ENCODE measurements around the gene SEMA3G.

Gene SEMA3G

DNA sequence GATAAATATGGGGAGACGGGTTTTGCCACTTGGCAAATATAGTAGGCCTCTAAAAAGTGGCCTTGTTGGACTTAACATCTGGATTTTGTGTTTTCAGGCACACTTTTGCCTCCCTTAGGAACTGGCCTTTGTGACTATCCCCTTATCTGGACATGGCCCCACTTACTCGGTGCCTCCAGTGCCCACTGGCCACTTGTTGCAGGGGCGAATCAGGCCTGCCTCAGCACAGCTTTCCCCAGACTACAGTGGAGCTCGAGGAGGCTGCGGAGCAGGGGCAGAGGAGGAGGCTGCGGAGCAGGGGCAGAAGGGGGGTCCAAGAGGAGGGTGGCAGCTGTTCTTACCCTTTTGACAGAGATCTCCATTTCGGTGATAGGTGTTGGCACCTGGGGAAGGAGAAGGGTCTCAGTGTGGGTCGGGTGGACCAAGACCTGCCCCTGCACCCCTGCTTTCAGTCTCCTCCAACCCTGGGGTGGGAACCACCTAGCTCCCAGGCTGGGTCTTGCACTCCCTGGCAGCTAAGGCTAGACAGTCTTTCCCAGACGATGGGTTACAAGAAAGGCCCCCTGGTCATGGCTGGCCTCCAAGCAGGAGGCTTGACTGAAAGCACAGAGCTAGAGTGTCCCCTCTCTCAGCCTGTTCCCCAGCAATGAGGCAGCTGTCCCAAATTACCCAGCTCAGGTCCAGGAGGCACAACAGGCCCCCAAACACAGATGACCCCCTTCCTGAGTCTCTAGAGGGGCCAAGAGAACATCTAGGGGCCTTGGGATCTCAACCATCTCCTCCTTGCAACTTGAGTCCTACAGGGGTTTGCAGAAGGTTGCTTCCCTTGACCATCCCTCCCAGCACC is 6.1 kb downstream of the SEMA3G start:
- DNase-seq, result no peak

DNA sequence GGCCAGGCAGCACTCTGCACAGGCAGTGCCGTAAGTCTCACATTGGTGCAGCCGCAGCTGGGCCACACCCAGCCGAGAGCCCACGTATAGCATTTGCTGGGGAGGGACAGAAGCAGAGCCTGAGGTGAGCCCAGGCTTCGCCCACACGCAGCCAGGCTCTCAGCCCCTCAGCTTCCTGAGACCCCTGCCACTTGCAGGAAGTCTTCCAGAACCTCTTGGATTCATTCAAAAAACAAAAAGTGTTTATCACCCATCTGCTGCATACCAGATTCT is 6.9 kb downstream of the SEMA3G start:
- DNase-seq, result no peak

DNA sequence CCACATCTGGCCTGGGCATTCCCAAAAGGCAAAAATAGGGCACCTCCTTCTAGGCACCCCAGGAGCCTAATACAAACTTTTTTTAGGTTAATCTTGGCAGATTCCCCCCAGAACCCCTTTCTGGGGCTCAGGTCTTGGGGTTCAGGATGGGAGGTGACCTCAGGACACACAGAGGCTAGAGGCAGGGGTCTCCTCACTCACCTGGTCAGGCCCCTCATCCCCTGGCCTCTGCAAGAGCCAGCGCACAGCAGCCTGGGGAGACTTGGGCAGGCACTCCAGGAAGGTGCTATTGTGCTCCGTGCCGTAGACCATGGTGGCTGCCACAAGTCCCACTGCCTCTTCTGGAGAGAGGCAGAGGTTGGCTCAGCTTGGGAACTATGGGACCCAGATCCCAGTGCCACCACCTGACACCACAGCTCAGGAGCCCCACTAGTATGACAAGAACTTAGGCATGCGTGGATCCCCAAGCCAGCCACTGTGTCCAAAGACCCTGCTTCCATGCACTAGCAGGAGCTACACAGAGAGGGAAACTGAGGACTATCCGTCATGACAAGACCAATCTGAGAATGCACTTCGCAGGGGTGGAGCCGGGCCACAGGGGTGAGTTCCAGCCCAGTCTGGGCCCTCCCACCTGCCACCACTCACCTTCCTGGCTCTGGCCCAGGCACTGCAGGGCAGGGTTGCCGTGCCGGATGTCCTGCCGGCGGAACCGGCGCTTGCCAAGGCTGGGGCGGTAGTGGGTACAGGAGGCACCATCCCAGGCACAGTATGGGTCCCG is 7.4 kb downstream of the SEMA3G start:
- no peak for DNase-seq

DNA sequence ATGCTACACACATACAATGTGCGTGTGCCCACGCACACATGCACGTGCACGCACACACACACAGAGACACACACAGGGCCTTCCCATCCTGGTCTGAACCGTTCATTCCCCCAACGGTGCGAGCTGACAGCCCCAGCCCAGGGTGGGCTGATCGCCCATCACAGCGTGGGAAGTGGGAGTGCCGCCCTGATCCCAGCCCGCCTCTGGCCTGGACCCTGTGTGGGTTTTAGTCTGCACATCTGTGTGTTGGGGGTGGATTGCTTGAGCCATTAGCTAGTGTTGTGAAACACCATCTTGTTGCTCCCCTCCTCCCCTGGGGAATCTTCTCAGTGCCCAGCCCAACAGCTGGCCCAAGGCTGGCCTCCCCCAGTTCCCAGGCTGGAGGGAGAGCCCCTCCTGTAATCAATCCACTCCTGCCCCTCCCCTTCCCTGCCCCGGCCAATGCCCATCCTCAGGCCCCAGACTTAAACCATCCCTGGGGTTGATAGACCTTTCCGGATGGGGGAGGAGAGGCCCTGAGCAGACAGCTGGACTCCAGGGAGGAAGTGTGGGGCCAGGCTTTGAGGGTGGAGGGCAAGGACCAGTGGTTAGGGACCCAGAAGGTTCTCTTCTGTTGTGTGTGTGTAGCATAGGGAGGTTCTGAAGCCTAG is 8.3 kb downstream of the SEMA3G start:
- no peak for DNase-seq

DNA sequence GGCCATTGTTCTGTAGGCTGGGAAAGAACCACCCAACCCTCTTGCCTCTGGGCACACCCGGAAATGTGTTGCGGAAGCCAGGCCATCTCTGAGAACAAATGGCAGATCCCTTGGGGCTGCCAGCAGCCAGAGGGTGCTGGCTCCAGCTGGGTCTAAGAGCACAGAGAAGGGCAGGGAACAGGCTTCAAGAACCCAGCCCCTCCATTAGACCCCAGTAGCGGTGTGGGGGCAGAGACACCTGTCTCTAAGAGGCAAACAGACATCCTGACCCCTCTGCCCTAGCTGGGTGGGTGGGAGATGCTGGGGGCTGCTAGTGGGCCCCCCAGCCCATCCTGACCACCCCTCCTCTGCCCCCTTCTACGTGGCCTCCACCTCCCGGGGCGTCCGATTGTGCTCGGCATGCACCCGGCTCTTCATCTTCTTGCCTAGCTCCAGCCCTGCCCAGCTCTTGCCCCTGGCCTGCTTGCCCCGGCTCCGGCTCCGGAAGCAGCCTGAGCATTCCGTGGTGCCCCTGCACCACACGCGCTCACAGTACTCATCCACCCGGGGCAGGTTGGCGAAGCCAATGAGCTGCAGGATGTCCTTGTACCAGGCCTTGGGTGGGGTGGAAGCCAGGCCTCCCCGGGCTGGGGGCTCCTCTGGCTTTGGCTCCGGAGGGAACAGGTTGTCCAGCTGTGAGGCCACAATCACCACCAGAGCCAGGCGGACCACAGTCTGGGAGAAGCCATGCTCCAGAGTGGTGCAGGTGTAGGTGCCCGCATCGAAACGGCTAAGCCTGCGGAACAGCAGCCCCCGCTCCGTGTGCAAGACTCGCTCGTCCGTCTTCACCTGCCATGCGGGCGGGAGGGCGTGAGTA is 9.4 kb downstream of the SEMA3G start:
- DNase-seq, result no peak

DNA sequence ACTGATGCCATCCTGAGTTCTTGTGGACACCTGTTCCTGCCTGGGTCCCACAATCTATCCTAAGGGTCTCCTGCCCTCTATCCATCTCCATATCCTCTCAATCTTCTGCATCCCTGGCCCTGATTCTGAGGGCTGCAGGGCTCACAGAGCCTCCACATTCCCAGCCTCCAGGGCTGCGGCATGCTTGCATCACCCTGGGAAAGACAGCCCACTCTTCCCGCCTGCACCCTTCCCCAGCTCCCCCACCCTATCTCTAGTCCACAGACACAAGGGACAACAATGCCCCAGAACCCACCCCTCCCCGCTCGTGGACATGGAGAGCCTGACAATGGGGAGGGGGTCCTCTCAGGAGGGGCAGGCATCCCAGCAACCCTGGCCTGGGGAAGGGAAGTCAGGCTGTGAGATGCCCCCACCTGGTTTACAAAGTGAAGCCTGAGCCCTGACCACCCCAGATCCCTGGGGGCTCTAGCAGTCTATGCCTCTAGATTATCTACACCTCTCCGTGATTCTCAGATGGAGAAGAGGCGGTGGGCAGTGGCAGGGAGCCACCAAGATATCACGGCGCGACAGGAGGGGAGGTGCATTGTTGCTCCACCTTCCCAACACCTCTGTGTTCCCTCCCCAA is 10.3 kb downstream of the SEMA3G start:
- no peak for DNase-seq

DNA sequence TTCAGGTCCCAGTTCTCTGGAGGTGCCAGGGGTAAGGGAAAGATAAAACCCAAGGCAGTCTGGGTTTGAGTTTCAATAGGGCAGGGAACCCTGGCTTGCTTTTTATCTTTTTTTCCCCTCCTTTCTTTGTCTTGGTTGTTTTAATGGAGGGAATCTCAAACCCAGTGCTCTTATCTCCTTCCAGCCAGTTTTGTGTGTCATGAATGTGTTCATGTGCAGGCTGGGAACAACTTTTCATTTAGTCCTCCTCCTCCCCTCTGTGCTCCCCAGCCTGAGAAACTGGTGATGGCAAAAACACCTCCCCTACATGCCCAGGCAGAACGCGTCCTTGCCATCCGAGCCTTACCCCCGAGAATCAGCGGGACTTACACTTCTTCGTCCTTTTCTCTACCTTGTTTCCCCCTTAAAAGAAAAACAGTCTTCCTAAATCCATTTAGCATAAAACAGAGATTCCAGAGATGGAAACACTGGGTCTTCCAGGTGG is 10.9 kb downstream of the SEMA3G start:
- no peak for DNase-seq

DNA sequence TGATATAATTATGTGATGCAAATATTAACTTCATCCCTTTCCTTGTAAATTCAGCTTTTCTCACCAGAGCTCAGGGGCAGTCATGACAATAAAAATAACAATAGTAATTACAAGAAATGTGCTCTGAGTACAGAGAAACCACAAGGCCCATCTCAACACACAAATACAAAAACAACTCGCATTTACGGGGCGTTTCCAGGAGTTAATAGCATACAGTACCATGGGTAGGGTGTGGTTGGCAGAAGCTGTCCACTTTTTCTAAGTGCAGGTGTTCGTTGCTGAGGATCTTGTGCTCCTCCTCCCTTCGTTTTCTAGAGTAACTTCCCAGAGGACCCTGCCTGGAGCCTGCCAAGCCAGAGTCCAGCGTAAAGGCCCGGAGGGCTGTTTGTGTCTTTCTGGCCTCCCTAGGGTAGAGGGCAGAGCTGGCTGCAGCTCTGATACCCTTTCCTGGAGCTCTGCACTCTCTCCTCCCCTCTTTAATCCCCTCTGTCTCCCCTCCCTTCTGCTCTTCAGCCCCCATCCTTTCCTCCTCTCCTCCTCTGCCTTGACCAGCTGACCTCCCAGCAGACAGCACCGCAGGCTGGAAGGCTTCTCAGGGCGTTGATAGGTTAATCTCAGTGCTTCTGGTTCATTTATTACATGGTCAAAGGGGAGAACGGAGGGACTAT is 11.4 kb downstream of the SEMA3G start:
- DNase-seq, result no peak

DNA sequence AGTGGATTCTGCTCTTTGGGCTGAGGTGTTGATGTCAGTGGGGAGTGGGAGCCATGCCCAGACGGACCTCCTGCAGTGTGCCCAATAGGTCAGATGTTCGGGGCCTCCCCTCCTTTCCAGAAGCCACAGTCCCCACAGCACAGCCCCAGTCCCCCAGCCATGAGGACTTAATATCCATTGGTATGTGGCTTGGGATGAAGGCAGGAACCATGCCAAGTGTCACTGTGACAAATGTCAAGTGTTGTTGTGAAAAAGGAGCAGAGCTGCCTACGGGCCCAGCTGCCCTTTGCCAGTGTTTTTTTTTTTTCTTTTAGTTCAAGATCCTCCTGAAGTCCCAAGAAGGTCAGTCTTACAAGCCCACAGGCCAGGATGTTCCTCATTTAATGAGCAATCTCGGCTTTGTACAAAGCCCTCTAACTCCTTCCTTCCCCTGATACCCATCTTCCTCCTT is 12.2 kb downstream of the SEMA3G start:
- DNase-seq, result no peak

DNA sequence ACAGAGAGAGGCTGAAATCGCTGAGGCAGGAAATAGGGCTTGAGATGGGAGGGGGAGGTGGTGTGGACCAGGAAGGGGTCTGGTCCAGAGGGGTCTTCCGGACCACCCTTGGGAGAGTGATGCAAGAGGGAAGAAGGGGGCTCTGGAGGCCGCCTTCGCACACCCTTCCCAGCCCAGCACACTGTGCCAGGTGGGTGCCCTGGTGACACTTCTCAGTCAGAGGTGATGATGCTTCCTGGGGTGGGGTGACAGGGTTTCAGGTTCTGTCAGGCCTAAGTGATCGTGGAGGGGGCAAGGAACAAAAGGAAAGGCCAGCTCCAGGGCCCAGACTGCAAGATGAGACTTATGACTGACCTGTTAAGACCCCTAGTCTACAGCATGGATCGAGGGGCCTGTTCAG is 12.7 kb downstream of the SEMA3G start:
- no peak for DNase-seq

DNA sequence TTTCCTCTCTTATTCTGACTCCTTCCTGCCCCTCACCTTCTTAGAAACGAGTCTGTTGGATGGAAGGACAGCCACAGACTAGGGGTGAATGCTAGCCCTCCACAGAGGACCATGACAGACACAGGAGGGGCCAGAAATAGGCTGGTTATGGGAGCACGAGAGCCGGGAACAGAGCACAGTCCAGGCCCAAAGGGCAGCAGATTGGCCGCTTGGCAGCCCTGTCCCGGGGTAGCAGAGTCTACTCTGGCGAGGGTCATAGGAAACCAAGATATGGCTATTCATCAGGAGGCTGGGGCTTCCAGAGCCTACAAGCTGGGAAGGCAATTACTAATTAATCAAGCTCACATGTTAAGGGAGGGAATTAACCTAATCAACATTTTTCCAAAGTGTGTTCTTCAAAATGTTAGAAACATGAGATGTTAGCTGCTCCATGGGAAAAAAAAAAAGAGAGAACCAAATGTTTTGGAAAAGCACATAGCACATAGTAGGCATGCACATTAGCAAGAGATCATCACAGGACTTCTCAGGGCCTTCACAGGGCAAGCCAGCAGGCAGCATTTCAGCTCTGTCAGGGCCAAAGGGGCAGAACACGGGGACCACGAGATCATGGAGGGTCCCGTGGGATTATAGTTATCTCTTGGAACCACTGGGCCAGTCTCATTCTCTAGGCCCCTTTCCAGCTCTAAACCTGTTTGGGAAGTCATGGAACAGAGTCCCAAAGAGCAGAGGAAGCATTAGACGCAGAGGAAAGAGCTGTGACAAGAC is 13.3 kb downstream of the SEMA3G start:
- no peak for DNase-seq

DNA sequence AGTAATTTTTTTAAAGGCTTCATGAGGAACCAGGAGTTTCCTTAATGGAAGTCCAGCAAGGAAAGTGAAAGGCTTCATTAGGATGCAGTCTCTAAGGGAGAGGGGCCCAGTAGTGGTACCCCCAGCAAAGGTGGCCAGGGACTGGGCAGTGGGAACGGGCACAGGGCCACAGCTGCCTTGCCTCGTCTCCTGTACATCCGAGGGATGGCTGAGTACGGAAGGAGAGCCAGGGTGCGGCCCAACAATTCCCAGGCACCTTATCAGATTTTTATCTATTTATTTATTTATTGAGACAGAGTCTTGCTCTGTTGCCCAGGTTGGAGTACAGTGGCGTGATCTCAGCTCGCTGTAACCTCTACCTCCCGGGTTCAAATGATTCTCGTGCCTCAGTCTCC is 14.5 kb downstream of the SEMA3G start:
- DNase-seq, result no peak

DNA sequence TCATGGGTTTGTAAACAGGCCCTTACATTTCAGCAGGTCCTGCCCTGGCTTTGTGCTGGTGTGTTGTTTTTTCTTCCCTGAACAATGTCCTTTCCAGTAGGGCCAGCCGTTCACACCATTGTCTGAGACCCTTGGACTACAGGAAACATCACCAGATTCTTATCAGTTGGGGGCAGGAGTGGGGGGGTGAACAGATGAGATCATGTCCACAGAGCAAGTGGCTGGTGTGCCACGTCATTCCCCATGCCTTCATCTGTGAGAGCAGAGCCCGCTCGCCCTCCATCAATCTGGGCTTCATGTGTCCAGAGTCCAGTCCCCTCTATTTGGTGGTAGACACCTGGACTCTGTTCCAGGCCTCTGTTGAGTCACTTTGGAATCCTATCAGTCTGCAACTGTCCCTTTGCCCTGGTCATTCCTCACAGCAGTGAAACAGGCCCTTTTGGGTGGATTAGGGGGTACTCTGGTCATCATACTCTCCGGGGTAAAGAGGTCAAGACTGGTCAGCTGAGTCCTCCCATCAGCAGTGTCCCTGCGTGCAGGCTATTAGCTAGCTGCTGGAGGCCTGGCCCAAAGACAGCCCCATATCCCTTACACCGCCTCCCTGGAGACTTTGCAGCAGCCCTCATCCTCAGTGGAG is 15.0 kb downstream of the SEMA3G start:
- no peak for DNase-seq

DNA sequence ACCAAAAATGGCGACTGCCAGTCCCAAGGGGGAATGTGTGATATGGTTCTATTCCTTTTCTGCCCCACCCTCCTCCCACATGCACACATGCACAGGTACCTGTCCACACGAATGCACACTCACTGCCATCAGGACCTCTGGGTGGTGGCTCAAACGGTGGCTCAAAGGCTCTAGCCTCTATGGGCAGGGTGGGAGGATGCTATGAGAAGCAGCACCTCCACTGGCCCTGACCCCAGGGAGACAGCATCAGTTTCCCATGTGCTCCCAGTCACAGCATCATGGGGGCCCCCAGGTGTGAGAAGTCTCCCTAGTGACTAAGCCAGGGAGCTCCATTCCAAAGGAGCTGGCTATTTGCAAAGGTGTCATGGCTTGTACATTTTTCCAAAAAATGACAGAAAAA is 15.9 kb downstream of the SEMA3G start:
- DNase-seq, result no peak

DNA sequence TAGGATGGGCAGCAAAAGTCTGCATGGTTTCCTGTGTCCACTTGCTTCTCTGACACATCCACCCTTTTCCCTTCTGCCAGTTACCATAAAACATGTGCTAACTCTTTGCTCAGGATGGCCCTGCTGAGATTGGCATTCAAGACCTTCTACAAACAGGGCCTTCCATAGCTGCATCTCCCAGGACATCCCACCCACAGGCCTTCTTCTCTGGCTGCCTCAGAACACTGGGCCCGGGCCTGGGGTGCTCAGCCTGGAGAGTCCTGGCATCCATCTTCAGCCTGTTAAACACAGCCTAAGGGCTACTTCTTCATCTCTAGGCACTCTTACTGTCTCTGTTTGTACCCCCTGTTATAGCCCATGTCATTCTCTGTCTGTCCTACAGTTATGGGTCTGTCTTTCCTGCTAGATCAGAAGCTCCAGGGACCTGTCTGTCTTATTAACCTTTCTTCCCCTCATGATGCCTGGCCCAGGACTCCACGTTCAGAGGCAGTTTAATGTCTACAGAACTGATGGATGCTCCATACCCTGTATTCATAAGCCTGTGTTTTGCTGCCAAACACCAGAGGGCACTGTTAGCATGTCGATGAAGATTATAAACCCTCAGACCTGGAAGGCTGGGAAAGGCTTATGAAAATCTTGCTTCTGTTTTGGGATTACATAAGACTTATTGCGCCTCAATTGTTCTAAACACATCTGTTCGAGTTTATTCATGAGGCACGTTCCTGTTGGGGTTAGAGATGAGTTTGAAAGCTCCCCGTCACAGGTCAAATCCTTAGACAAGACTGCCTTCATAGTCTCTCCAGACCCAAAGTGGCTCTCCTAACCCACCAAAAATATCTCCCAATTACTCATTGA is 16.5 kb downstream of the SEMA3G start:
- DNase-seq, result peak; percentile 24

DNA sequence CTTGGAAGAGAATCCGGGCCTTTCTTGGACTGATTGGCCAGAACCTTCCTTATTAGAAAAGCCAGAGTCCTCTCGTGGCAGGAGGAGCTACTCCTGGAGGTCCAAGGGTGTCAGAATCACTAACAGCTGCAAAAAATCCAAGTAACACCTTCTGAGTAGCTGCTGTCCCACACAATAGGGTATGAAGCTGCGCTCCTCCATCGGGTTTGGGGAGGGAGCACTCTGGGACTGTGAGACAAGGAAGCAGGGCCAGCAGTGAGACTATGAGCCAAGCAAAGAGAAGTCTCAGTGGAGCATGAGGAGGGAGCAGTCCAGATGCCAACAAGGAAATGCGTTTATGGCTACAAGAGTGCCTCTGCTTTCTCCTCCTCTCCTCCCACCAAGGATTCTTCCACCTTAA is 21.7 kb downstream of the SEMA3G start:
- DNase-seq, result no peak

DNA sequence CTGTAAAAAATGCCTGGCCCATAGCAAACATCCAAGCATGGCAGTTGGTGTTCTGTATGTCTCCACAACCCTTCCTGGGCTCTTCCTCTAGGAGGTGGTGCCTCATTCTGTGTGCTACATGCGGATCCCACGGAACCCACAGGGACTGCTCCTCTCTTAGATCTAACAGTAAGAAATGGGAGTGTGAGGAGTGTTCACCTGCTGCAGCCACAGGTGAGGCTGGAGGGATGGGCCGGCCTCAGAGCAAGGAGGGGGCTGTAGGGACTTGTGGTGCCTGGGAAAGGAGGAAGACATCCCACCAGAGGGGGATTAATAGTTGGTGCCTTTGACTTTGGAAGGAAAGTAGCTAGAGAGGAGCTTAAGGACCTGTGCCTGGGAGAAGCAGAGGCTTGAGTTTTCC is 22.2 kb downstream of the SEMA3G start:
- no peak for DNase-seq

DNA sequence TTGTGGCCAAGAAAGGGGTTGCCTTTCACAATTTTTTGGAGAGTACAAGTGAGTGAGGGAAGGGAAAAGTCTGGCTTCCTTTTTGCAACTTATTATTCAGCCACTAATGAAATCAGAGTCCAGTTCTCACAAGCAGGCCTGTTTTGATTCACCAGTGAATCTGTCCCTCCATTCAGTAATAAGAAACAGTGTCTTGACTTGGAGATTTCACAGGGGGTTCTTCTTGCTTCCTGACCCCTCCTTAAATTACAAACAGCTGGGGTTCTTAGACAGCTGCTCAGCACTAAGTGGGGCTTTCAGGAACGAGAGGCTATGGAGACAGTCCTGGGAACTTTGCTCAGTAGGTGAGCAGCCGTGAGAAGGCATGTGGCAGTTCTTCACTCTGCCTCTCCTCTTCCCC is 24.5 kb downstream of the SEMA3G start:
- no peak for DNase-seq

DNA sequence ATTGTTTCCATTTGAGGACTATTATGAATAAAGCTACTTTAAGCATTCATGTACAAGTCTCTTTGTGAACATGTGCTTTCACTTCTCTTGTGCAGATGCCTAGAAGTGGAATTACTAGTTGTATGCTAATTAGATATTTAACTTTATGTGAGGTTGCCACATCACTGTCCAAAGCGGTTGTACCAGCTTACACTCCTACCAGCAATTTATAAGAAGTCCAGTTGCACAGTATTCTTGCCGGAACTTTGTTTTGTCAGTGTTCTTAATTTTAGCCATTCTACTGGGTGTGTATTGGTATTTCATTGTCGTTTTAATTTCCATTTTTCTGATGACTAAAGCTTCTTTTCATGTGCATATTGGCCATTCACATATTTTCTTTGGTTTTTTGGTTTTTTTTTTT is 29.1 kb downstream of the SEMA3G start:
- DNase-seq, result no peak

DNA sequence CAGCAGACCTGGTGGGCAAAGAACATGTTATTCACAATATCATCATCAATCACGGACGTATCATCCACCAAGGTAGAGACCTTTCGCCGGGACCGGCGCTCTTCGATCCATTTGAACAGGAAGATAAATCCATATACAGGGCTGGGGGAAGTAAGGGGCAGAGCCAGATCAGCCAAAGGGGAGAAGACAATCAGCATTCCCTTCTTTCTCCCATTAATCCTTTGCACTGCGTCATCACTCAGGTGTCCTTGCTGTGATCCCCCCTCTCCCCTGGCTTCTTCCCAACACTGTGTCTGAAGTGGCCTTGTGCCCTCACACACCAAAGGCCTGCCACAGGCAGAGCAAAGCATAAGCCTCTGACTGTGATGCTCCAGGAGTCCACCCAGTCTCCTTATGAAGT is 36.4 kb downstream of the SEMA3G start:
- no peak for DNase-seq

Measured in activated CD4-positive, alpha-beta T cell treated with anti-CD3 and anti-CD28 coated beads, Interleukin-2, amount 50 U/mL, for 1 hour (primary cell).